HUES64 (cell line): ENCODE measurements around the gene FAM228B.
"Not testable (repeated sequence)": the region's sequence is repeated elsewhere in the genome, so short reads cannot be mapped to it uniquely, and the experiment has no call there.

Source experiments
- H3K27ac ChIP-seq: 2 replicates; pipeline ENCODE4 v1.7.0; 2013; ENCODE audit warnings: low read depth, low read length, inconsistent platforms
- H3K27me3 ChIP-seq: 2 replicates; pipeline ENCODE4 v1.6.1; 2013; ENCODE audit warnings: mild to moderate bottlenecking, low read length; ENCODE audit not compliant: insufficient read depth
- H3K36me3 ChIP-seq: 2 replicates; pipeline ENCODE4 v1.6.1; 2013; ENCODE audit warnings: mild to moderate bottlenecking, low read length; ENCODE audit not compliant: insufficient read depth
- H3K4me1 ChIP-seq: 2 replicates; pipeline ENCODE4 v1.6.1; 2013; ENCODE audit warnings: mild to moderate bottlenecking, low read length, moderate library complexity; ENCODE audit not compliant: insufficient read depth
- H3K4me3 ChIP-seq: 2 replicates; pipeline ENCODE4 v1.5.1; 2013; ENCODE audit warnings: mild to moderate bottlenecking, low read length, moderate library complexity
- H3K9ac ChIP-seq: 2 replicates; pipeline ENCODE4 v1.6.1; 2013; ENCODE audit warnings: mild to moderate bottlenecking, low read depth, low read length
- H3K9me3 ChIP-seq: 2 replicates; pipeline ENCODE4 v1.6.1; 2013; ENCODE audit warnings: low read depth, low read length; ENCODE audit not compliant: insufficient read depth
- WGBS: fragments of 150-250, 120-280 bp; methylation state at CpG from one replicate; pipeline ENCODE4 v1.1.7; 2013; ENCODE audit warnings: missing lambda C conversion rate; 5-methylcytosine and 5-hydroxymethylcytosine counted together

The FAM228B gene

DNA sequence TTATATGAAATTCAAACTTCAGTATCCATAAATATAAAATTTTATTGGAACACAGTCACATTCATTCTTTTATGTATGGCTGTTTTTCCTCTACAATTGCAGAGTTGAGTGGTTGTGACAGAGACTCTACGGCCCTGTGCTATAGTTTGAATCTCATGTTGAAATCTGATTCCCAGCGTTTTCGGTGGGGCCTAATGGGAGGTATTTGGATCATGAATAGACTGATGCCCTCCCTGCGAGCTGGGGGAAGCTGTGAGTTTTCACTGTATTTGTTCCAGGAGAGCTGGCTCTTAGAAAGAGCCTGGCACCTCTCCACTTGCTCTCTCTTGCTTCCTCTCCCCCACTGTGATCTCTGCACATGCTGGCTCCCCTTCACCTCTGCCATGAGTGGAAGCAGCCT lies 1.8 kb upstream of the FAM228B start:
- H3K36me3 ChIP-seq: no peaks in the 10 kb centered on the region
- H3K9ac ChIP-seq: no peak overlapping the region
- H3K27ac ChIP-seq: no peak overlapping the region
- H3K27me3 ChIP-seq: peaks cover 15% of the 10 kb centered on the region
- WGBS: 48% methylated on average over 4 of the region's 4 CpGs
- H3K4me3 ChIP-seq: no peak overlapping the region
- H3K4me1 ChIP-seq: peaks cover 17% of the 10 kb centered on the region
- no peaks in the 10 kb centered on the region for H3K9me3 ChIP-seq

DNA sequence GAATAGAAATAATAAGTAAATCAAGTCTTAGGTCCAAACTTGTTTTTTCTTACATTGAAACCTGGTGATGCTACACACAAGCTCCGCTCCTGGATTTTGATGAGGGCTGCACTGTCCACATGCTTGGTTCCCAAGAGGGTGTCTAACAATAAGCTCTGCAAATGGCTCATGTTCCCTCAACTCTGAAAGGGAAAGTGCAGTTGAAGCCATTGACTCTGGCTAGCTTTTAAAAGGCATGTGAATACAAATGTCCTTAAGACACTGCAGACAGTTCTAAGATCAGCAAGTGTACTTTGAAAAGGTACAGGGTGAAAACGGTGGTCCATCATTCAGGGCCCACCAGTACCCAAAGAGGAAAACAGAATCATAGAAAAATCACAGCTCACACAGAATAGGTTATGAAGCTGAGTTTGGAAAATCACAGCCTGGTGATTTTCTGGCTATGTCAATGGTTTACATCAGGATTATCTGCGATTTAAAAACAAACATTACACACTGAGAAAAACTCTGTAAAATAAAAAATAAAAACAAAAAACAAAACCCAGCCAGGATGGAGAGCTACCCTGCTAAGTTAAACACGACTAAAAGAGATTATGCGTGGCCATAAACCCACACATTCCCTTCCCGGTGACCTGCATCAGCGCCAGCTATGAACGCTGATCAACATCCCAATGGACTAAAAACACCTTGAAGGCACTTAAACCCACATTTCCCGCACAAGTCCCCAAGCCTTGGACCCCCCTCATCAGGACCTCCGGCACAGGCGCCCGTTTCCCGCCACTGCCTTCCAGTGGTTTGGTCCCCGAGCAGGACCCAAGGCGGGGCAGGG lies 689 bp upstream of the FAM228B start:
- WGBS: 26% methylated on average over 15 of the region's 15 CpGs

DNA sequence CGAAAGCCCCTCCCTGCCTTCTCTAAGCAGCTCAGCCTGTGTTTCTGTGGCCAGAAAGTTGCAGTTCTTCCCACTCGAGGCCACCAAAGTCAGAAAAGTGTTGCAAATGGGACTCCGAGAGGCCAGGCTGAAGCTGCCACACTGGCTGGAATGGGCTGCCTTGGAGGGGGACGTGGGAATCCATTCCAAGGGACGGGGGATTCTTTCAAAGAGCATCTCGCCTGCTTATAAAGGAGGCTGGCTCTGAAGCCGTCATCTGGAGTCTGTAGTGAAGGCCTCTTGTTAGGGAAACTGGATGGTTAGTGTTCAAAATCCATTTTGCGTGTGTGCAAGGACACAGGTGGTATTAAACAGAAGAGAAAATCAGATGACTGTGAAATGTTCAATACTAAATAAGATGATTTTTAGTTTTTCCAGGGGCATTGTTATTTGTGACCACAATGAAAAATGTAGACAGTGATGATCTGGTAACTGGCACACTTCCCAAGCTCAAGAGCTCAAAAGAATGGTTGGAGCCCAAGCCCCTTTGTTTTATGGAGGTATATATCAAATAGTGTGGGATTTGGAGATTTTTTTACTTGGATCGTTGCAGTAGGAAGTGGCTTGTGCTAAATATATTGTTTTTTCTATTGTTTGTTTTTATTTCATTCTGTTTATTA lies 782 bp downstream of the FAM228B start:
- H3K36me3 ChIP-seq: no peaks in the 10 kb centered on the region
- H3K27ac ChIP-seq: no peak overlapping the region
- no peaks in the 10 kb centered on the region for H3K9me3 ChIP-seq
- H3K4me3 ChIP-seq: peak overlapping the region; percentile 71
- H3K4me1 ChIP-seq: peaks cover 17% of the 10 kb centered on the region
- peaks cover 15% of the 10 kb centered on the region for H3K27me3 ChIP-seq
- peak overlapping the region; percentile 73 for H3K9ac ChIP-seq
- 36% methylated on average over 9 of the region's 9 CpGs for WGBS

More for the DNA sequence above, 689 bp upstream of the FAM228B start:
- H3K9ac ChIP-seq: peak overlapping the region; percentile 73
- H3K4me1 ChIP-seq: peaks cover 17% of the 10 kb centered on the region
- no peaks in the 10 kb centered on the region for H3K9me3 ChIP-seq
- 0 out of 2 replicates have a peak overlapping the region, but pooled peaks have one; percentile 15 for H3K27ac ChIP-seq
- no peaks in the 10 kb centered on the region for H3K36me3 ChIP-seq
- H3K4me3 ChIP-seq: peak overlapping the region; percentile 71
- peaks cover 15% of the 10 kb centered on the region for H3K27me3 ChIP-seq

DNA sequence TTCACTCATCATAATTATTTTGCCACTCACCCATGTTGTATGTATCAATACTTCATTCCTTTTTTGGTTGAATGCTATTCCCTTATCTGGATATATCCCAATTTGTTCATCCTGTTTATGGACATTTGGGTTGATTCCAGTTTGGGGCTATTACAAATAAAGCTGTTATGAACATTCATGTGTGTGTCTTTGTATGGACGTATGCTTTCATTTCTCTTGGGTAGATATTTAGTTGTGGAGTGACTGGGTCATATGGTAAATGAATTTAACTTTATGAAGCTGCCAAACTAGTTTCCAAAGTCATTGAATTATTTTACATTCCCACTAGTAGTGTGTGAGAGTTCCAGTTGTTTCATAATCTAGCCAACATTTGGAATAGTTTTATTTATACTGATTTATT lies 2.7 kb downstream of the FAM228B start:
- Histone ChIP-seq H3K9ac (no peak overlapping the region), H3K4me3 (no peak overlapping the region)
- WGBS: 83% methylated on average over 1 of the region's 1 CpG

GRCh38 chr2:24132543-24132942 lies 9.3 kb downstream of the FAM228B start:
- WGBS: 83% methylated on average over 1 of the region's 3 CpGs

More for the DNA sequence above, 2.7 kb downstream of the FAM228B start:
- Histone ChIP-seq H3K27me3 (peaks cover 15% of the 10 kb centered on the region), H3K27ac (no peak overlapping the region), H3K36me3 (no peaks in the 10 kb centered on the region), H3K4me1 (peaks cover 15% of the 10 kb centered on the region), H3K9me3 (no peaks in the 10 kb centered on the region)

GRCh38 chr2:24140305-24140704 lies 17.0 kb downstream of the FAM228B start:
- H3K36me3 ChIP-seq, H3K27ac ChIP-seq, H3K9ac ChIP-seq, H3K4me3 ChIP-seq, H3K27me3 ChIP-seq, H3K4me1 ChIP-seq, H3K9me3 ChIP-seq: not testable (repeated sequence)
- WGBS: 98% methylated on average over 5 of the region's 5 CpGs

More at GRCh38 chr2:24132543-24132942, 9.3 kb downstream of the FAM228B start:
- H3K9me3 ChIP-seq: 0 out of 2 replicates have a peak, but pooled peaks cover 6% of the 10 kb centered on the region
- H3K9ac ChIP-seq: no peak overlapping the region
- no peak overlapping the region for H3K4me3 ChIP-seq
- no peak overlapping the region for H3K27ac ChIP-seq
- no peaks in the 10 kb centered on the region for H3K36me3 ChIP-seq
- no peaks in the 10 kb centered on the region for H3K4me1 ChIP-seq
- no peaks in the 10 kb centered on the region for H3K27me3 ChIP-seq

GRCh38 chr2:24147364-24147763 lies 24.1 kb downstream of the FAM228B start:
- no peak overlapping the region for H3K27ac ChIP-seq
- H3K36me3 ChIP-seq: no peaks in the 10 kb centered on the region; the same call in 1 of the 2 replicates
- no peak overlapping the region for H3K9ac ChIP-seq
- no peaks in the 10 kb centered on the region for H3K27me3 ChIP-seq
- H3K4me1 ChIP-seq: no peaks in the 10 kb centered on the region
- no peak overlapping the region for H3K4me3 ChIP-seq
- H3K9me3 ChIP-seq: peaks cover 18% of the 10 kb centered on the region

DNA sequence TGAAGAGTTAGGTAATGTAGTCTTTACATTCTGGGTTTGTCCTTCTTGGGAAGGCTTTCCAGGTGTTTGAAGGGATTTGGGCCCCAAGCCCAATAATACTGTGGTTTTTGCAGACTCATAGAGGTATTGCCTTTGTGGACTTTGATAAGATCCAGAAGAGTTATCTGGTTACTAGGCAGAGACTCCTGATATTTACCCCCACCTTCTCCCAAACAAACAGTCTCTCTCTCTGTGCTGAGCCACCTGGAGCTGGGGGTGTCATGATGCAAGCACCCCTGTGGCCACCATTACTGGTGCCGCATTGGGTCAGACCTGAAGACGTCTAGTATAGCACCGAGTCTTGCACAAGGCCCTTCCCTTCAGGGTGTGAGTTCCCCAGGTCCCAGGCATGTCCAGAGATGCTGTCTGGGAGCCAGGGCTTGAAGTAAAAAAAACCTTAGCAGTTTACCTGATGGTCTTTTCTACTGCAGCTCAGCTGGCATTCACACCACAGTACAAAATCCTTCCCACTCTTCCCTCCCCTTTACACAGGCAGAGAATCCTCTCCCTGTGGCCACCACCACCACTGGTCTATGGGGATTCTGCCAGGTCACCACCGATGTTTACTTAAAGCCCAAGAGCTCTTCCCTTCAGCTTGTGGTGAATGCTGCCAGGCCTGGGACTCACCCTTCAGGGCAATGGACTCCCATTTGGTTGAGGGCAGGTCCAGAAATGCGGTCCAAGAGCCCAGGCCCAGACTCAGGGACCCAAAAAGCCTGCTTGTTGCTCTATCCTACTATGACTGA lies 29.3 kb downstream of the FAM228B start:
- Histone ChIP-seq H3K9me3 (peaks cover 7% of the 10 kb centered on the region), H3K9ac (no peak overlapping the region), H3K4me1 (no peaks in the 10 kb centered on the region), H3K4me3 (no peak overlapping the region), H3K36me3 (no peaks in the 10 kb centered on the region), H3K27me3 (no peaks in the 10 kb centered on the region), H3K27ac (no peak overlapping the region)
- WGBS: 95% methylated on average over 5 of the region's 5 CpGs

- no peak overlapping the region for H3K9ac ChIP-seq
- no peaks in the 10 kb centered on the region for H3K4me1 ChIP-seq
- 92% methylated on average over 4 of the region's 4 CpGs for WGBS
- H3K36me3 ChIP-seq: no peaks in the 10 kb centered on the region
- no peak overlapping the region for H3K4me3 ChIP-seq
- H3K27ac ChIP-seq: no peak overlapping the region
- H3K9me3 ChIP-seq: no peaks in the 10 kb centered on the region
- H3K27me3 ChIP-seq: no peaks in the 10 kb centered on the region
These were observed 30.2 kb downstream of the FAM228B start for GRCh38 chr2:24153478-24153877.

DNA sequence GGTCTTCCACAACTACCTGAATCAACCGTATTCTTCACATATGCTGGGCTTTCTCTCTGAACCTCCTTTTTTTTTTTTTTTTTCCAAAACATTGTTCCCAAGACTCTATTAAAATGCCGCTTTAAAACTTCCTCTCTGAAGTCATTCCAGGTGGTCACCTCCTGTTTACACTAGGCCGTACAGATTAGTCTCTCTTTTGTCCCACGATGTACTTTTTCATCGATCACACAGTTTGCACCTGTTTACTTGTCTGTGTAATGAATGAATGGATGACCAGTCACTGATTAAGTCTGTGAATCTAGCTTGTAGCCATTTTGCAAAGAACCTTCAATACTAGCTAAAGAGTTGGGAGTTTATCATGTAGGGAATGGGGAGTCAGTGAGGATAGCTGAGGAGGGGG lies 34.9 kb downstream of the FAM228B start:
- Histone ChIP-seq H3K9me3 (peaks cover 9% of the 10 kb centered on the region; the same call in 1 of the 2 replicates), H3K4me1 (no peaks in the 10 kb centered on the region), H3K36me3 (0 out of 2 replicates have a peak, but pooled peaks cover 2% of the 10 kb centered on the region), H3K27ac (no peak overlapping the region), H3K9ac (no peak overlapping the region), H3K4me3 (no peak overlapping the region), H3K27me3 (no peaks in the 10 kb centered on the region)
- 94% methylated on average over 5 of the region's 5 CpGs for WGBS

GRCh38 chr2:24159708-24160107 lies 36.4 kb downstream of the FAM228B start:
- peaks cover 9% of the 10 kb centered on the region; the same call in 1 of the 2 replicates for H3K9me3 ChIP-seq
- H3K4me3 ChIP-seq: no peak overlapping the region
- H3K27ac ChIP-seq: no peak overlapping the region
- H3K4me1 ChIP-seq: 0 out of 2 replicates have a peak, but pooled peaks cover 2% of the 10 kb centered on the region
- H3K36me3 ChIP-seq: 0 out of 2 replicates have a peak, but pooled peaks cover 2% of the 10 kb centered on the region
- H3K27me3 ChIP-seq: no peaks in the 10 kb centered on the region
- no peak overlapping the region for H3K9ac ChIP-seq
- 93% methylated on average over 3 of the region's 4 CpGs for WGBS
